Naive thymus-derived CD8-positive, alpha-beta T cell (primary cell): ENCODE results near the gene TMEFF2. TPM values are rescaled to one million over a fixed set of nuclear protein-coding genes. Genes with fewer than 3 reads are reported as not detected.
A peak's percentile ranks its signal among the peaks of the same experiment; 100 is the strongest.

ENCODE experiments used
- ATAC-seq, 2 donors: fragments of 150-1000 bp; cut with Tn5 transposase in 1 of 2; sonication (Bioruptor Pico), chemical (Tn5 transposase) in 1 of 2; 1 replicate in 1 of 2; 2 replicates in 1 of 2; pipeline ENCODE4 v1.10.0; 2021; ENCODE audit warnings: mild to moderate bottlenecking in 2 of 2, moderate library complexity in 2 of 2
- POLR2A ChIA-PET: fragments of 350-600 bp; sonication (Branson Sonifier 250); formaldehyde crosslinking; loops from one replicate; lab custom pipeline; 2021; ENCODE audit warnings: antibody characterized with exemption; lab: Charles Lee
- DNase-seq, 10 donors: peaks; one replicate each; pipeline versions ENCODE4 v3.0.0 to v3.0.0-alpha.2; 2020 to 2022
- H3K27ac Mint-ChIP-seq, 10 donors: one replicate each; pipeline ENCODE4 v1.8.0; 2020 to 2022; ENCODE audit warnings: mild to moderate bottlenecking in 10 of 10, mixed read lengths in 10 of 10, moderate library complexity in 4 of 10, inconsistent platforms in 1 of 10
- H3K27me3 Mint-ChIP-seq, 5 donors: one replicate each; pipeline ENCODE4 v1.8.0; 2021 to 2022; ENCODE audit warnings: mixed read lengths in 5 of 5
- H3K36me3 Mint-ChIP-seq, 3 donors: one replicate each; pipeline ENCODE4 v1.8.0; 2020 to 2022; ENCODE audit warnings: mixed read lengths in 3 of 3, mild to moderate bottlenecking in 2 of 3, inconsistent platforms in 1 of 3
- H3K4me1 Mint-ChIP-seq, 4 donors: one replicate each; pipeline ENCODE4 v1.8.0; 2021 to 2022; ENCODE audit warnings: mixed read lengths in 4 of 4
- H3K4me3 Mint-ChIP-seq, 10 donors: one replicate each; pipeline ENCODE4 v1.8.0; 2020 to 2022; ENCODE audit warnings: mild to moderate bottlenecking in 10 of 10, mixed read lengths in 10 of 10, moderate library complexity in 6 of 10, inconsistent platforms in 1 of 10
- H3K9me3 Mint-ChIP-seq, 9 donors: one replicate each; pipeline ENCODE4 v1.8.0; 2020 to 2022; ENCODE audit warnings: mixed read lengths in 9 of 9, mild to moderate bottlenecking in 3 of 9, inconsistent platforms in 1 of 9, moderate library complexity in 1 of 9
- polyA plus RNA-seq, 3 donors: library from polyadenylated mRNA; unstranded; fragments of 300-500 nt; fragmentation: Illumina TruSeq; gene quantifications; one replicate each; pipeline ENCODE4 v1.2.3, GENCODE V29; 2021
- total RNA-seq, 8 experiments: library from RNA in 2 of 8; stranded (reverse) in 2 of 8; gene quantifications; one replicate each; pipeline ENCODE4 v1.2.3 and lab custom pipeline; 2021 to 2026

The TMEFF2 gene
- total and polyA plus RNA-seq, 5 experiments from 2014 or later = not detected

GRCh38 chr2:192010073-192010472, 184.7 kb downstream of the TMEFF2 start:
- no peaks in the 10 kb centered on the region for H3K4me1 Mint-ChIP-seq
- POLR2A ChIA-PET = no interaction called here
- H3K9me3 Mint-ChIP-seq = no peaks in the 10 kb centered on the region
- ATAC-seq (no peak), DNase-seq (no peak)
- no peak overlapping the region for H3K27ac Mint-ChIP-seq
- peaks cover 0 to 8% (median 2%) of the 10 kb centered on the region in 5 donors for H3K27me3 Mint-ChIP-seq
- H3K36me3 Mint-ChIP-seq = no peaks in the 10 kb centered on the region
- H3K4me3 Mint-ChIP-seq = no peak overlapping the region

GRCh38 chr2:192007581-192008228, 187.0 kb downstream of the TMEFF2 start:
- no peaks in the 10 kb centered on the region for H3K36me3 Mint-ChIP-seq
- no peak for DNase-seq
- POLR2A ChIA-PET = no interaction called here
- ATAC-seq = peak in 1 of 2 donors; percentile 14
- no peak overlapping the region for H3K4me3 Mint-ChIP-seq
- no peaks in the 10 kb centered on the region for H3K9me3 Mint-ChIP-seq
- H3K27ac Mint-ChIP-seq = no peak overlapping the region
- H3K27me3 Mint-ChIP-seq = peaks cover 0 to 13% (median 2%) of the 10 kb centered on the region in 5 donors
- H3K4me1 Mint-ChIP-seq = no peaks in the 10 kb centered on the region

- Mint-ChIP-seq H3K27me3 (peaks cover 0 to 10% (median 2%) of the 10 kb centered on the region in 5 donors), H3K36me3 (no peaks in the 10 kb centered on the region), H3K4me1 (no peaks in the 10 kb centered on the region), H3K27ac (no peak overlapping the region), H3K9me3 (no peaks in the 10 kb centered on the region), H3K4me3 (no peak overlapping the region)
- no peak for DNase-seq
- POLR2A ChIA-PET = no interaction called here
- ATAC-seq = no peak
These were observed 189.5 kb downstream of the TMEFF2 start for GRCh38 chr2:192005211-192005610.

GRCh38 chr2:192004188-192004963, 190.4 kb downstream of the TMEFF2 start:
- peaks cover 1 to 12% (median 3%) of the 10 kb centered on the region in 5 donors for H3K27me3 Mint-ChIP-seq
- H3K9me3 Mint-ChIP-seq = no peaks in the 10 kb centered on the region
- no peak for ATAC-seq
- H3K36me3 Mint-ChIP-seq = no peaks in the 10 kb centered on the region
- no peaks in the 10 kb centered on the region for H3K4me1 Mint-ChIP-seq
- DNase-seq = no peak
- no peak overlapping the region for H3K4me3 Mint-ChIP-seq
- no peak overlapping the region for H3K27ac Mint-ChIP-seq
- POLR2A ChIA-PET = no interaction called here

- no peak overlapping the region for H3K4me3 Mint-ChIP-seq
- H3K27me3 Mint-ChIP-seq = peaks cover 1 to 10% (median 6%) of the 10 kb centered on the region in 5 donors
- ATAC-seq (no peak), DNase-seq (no peak)
- no peak overlapping the region for H3K27ac Mint-ChIP-seq
- no peaks in the 10 kb centered on the region for H3K4me1 Mint-ChIP-seq
- H3K36me3 Mint-ChIP-seq = no peaks in the 10 kb centered on the region
- POLR2A ChIA-PET = no interaction called here
- H3K9me3 Mint-ChIP-seq = no peaks in the 10 kb centered on the region
These were observed 192.3 kb downstream of the TMEFF2 start for GRCh38 chr2:192002418-192002817.

- Mint-ChIP-seq H3K4me1 (no peaks in the 10 kb centered on the region), H3K36me3 (no peaks in the 10 kb centered on the region), H3K4me3 (no peak overlapping the region), H3K27me3 (peaks cover 1 to 10% (median 5%) of the 10 kb centered on the region in 5 donors), H3K27ac (peak overlapping the region in 1 of 10 donors; percentile 69), H3K9me3 (no peaks in the 10 kb centered on the region)
- no peak for DNase-seq
- POLR2A ChIA-PET = interaction anchor here (0.6 kb wide), 1 partner anchor 14 kb away, joined by 4 read pairs; no protein-coding TSS in a partner anchor
- ATAC-seq = no peak
These were observed 194.3 kb downstream of the TMEFF2 start for GRCh38 chr2:192000196-192000980.

GRCh38 chr2:191999101-191999841, 195.5 kb downstream of the TMEFF2 start:
- Mint-ChIP-seq H3K9me3 (no peaks in the 10 kb centered on the region), H3K27me3 (peaks cover 1 to 10% (median 4%) of the 10 kb centered on the region in 5 donors), H3K27ac (no peak overlapping the region), H3K4me1 (no peaks in the 10 kb centered on the region), H3K4me3 (no peak overlapping the region), H3K36me3 (no peaks in the 10 kb centered on the region)
- POLR2A ChIA-PET = no interaction called here
- DNase-seq (no peak), ATAC-seq (no peak)

- no peaks in the 10 kb centered on the region for H3K36me3 Mint-ChIP-seq
- H3K9me3 Mint-ChIP-seq = no peaks in the 10 kb centered on the region
- H3K27me3 Mint-ChIP-seq = peaks cover 0 to 10% (median 4%) of the 10 kb centered on the region in 5 donors
- POLR2A ChIA-PET = no interaction called here
- H3K4me1 Mint-ChIP-seq = no peaks in the 10 kb centered on the region
- no peak for ATAC-seq
- H3K27ac Mint-ChIP-seq = no peak overlapping the region
- no peak for DNase-seq
- no peak overlapping the region for H3K4me3 Mint-ChIP-seq
These were observed 199.4 kb downstream of the TMEFF2 start for GRCh38 chr2:191995285-191995684.

- no peak for DNase-seq
- H3K27ac Mint-ChIP-seq = no peak overlapping the region
- H3K4me1 Mint-ChIP-seq = no peaks in the 10 kb centered on the region
- no peak for ATAC-seq
- H3K36me3 Mint-ChIP-seq = no peaks in the 10 kb centered on the region
- no peaks in the 10 kb centered on the region for H3K9me3 Mint-ChIP-seq
- H3K4me3 Mint-ChIP-seq = no peak overlapping the region
- POLR2A ChIA-PET = no interaction called here
- peaks cover 0 to 10% (median 4%) of the 10 kb centered on the region in 5 donors for H3K27me3 Mint-ChIP-seq
These were observed 200.0 kb downstream of the TMEFF2 start for GRCh38 chr2:191994749-191995148.

- H3K27me3 Mint-ChIP-seq = peaks cover 0 to 2% (median 0%) of the 10 kb centered on the region in 5 donors
- POLR2A ChIA-PET = interaction anchor here (0.6 kb wide), 1 partner anchor 494 kb away, joined by 3 read pairs; no protein-coding TSS in a partner anchor
- DNase-seq (no peak), ATAC-seq (no peak)
- no peak overlapping the region for H3K27ac Mint-ChIP-seq
- no peaks in the 10 kb centered on the region for H3K4me1 Mint-ChIP-seq
- no peak overlapping the region for H3K4me3 Mint-ChIP-seq
- no peaks in the 10 kb centered on the region for H3K9me3 Mint-ChIP-seq
- H3K36me3 Mint-ChIP-seq = no peaks in the 10 kb centered on the region
These were observed 203.3 kb downstream of the TMEFF2 start for GRCh38 chr2:191991442-191991841.

GRCh38 chr2:191985740-191986139, 209.0 kb downstream of the TMEFF2 start:
- Mint-ChIP-seq H3K4me3 (no peak overlapping the region), H3K9me3 (no peaks in the 10 kb centered on the region), H3K36me3 (no peaks in the 10 kb centered on the region), H3K4me1 (no peaks in the 10 kb centered on the region), H3K27me3 (peaks cover under 1 to 6% (median 3%) of the 10 kb centered on the region in 5 donors), H3K27ac (no peak overlapping the region)
- POLR2A ChIA-PET = no interaction called here
- no peak for ATAC-seq
- no peak for DNase-seq

GRCh38 chr2:191983591-191983990, 211.1 kb downstream of the TMEFF2 start:
- no peaks in the 10 kb centered on the region for H3K9me3 Mint-ChIP-seq
- no peaks in the 10 kb centered on the region for H3K36me3 Mint-ChIP-seq
- peaks cover 1 to 10% (median 5%) of the 10 kb centered on the region in 5 donors for H3K27me3 Mint-ChIP-seq
- no peaks in the 10 kb centered on the region for H3K4me1 Mint-ChIP-seq
- ATAC-seq (no peak), DNase-seq (no peak)
- no peak overlapping the region for H3K27ac Mint-ChIP-seq
- POLR2A ChIA-PET = no interaction called here
- H3K4me3 Mint-ChIP-seq = no peak overlapping the region
